Loucy (cell line): ENCODE results near the gene CACNA2D4.

Experiments used
- CTCF ChIP-seq: fragments of 200-600 bp; sonication (generic); conservative IDR thresholded peaks from 2 replicates; pipeline ENCODE4 v1.5.1; 2014; ENCODE audit warnings: mild to moderate bottlenecking, antibody characterized with exemption, low read length
- EZH2phosphoT487 ChIP-seq: fragments of 200-600 bp; IDR thresholded peaks from 2 replicates; pipeline ENCODE4 v1.6.1; 2018; ENCODE audit warnings: antibody characterized with exemption, mild to moderate bottlenecking, moderate library complexity, borderline replicate concordance

GRCh38 chr12:1852076-1852475, 66.4 kb downstream of the CACNA2D4 start:
- no peak for TF ChIP-seq CTCF
- TF ChIP-seq EZH2phosphoT487 = no peak
